ENCODE measurements around the gene ANKRD34B.

ANKRD34B gene

GRCh38 chr5:80569086-80569960 lies 757 bp downstream of the ANKRD34B start:
- DNase-seq, result no peak

GRCh38 chr5:80568251-80568650 lies 1.8 kb downstream of the ANKRD34B start:
- DNase-seq, result no peak

- no peak for DNase-seq
These were observed 3.3 kb downstream of the ANKRD34B start for GRCh38 chr5:80566711-80567259.

- no peak for DNase-seq
These were observed 4.8 kb downstream of the ANKRD34B start for GRCh38 chr5:80565330-80565729.

- DNase-seq, result no peak
These were observed 10.8 kb downstream of the ANKRD34B start for GRCh38 chr5:80559244-80559643.

- DNase-seq, result no peak
These were observed 15.0 kb downstream of the ANKRD34B start for GRCh38 chr5:80555099-80555498.

GRCh38 chr5:80554646-80555045 lies 15.4 kb downstream of the ANKRD34B start:
- DNase-seq, result no peak

- no peak for DNase-seq
These were observed 28.7 kb downstream of the ANKRD34B start for GRCh38 chr5:80541392-80541791.

GRCh38 chr5:80540691-80541090 lies 29.4 kb downstream of the ANKRD34B start:
- DNase-seq, result no peak

- no peak for DNase-seq
These were observed 53.3 kb downstream of the ANKRD34B start for GRCh38 chr5:80516826-80517225.

- DNase-seq, result no peak
These were observed 60.7 kb downstream of the ANKRD34B start for GRCh38 chr5:80509362-80509761.

- no peak for DNase-seq
These were observed 61.2 kb downstream of the ANKRD34B start for GRCh38 chr5:80508844-80509243.

- no peak for DNase-seq
These were observed 62.4 kb downstream of the ANKRD34B start for GRCh38 chr5:80507663-80508062.

Measured in stimulated activated CD4-positive, alpha-beta T cell treated with anti-CD3 and anti-CD28 coated beads, Interleukin-4, amount 100 ng/mL, for 1 hour (primary cell).